ENCODE results near the gene COL6A1. TPM values are rescaled to one million over a fixed set of nuclear protein-coding genes. Genes with fewer than 3 reads are reported as not detected.

COL6A1 gene
- 1 to 10 TPM; 5.2 to 5.5 TPM for total RNA-seq

DNA sequence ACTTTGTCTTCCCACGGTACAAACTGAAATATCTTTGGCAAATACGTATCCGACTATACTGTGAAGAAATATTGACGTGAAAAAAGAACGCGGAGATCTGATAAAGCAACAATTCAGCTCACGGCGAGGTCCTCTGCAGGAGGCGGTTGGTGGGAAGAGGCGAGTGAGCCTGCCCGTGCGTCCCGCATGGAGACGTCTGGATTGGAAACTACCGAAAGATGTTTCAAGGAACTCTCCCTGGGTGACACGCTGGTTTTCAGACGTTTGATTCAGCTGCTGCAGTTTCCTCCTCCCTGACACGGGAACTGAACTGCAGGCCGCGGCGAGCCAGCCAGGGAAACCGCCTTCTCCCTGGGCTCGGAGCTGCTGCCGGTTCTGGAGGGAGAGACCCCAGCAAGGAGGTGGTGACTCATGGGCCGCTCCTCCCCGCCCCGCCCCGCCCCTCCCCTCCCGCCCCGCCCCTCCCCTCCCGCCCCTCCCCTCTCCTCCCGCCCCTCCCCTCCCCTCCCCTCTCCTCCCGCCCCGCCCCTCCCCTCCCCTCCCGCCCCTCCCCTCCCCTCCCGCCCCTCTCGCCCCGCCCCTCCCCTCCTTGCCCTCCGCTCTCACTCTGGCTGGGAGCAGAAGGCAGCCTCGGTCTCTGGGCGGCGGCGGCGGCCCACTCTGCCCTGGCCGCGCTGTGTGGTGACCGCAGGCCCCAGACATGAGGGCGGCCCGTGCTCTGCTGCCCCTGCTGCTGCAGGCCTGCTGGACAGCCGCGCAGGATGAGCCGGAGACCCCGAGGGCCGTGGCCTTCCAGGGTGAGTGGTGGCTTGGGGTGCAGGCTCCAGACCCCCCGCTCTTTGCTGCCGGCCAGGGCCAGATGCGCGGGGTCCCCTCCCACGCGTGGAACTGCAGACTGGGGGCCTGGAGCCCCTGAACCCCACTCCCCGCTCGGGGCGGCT is at the start of gene COL6A1:
COL6A1 (plus strand) TSS at position 620 of the 941 bp plus-strand sequence; CDS start at position 701, 81 bp downstream.
- ChIA-PET POLR2A (no interaction called here), CTCF (interaction anchor here (0.6 to 1.4 kb wide), 3 partner anchors 9 to 162 kb away, joined by 3 to 6 read pairs (median 3); no protein-coding TSS in a partner anchor)

GRCh38 chr21:45932922-45933502 is 48.6 kb upstream of the COL6A1 start:
- ChIA-PET POLR2A (no interaction called here), CTCF (no interaction called here)

DNA sequence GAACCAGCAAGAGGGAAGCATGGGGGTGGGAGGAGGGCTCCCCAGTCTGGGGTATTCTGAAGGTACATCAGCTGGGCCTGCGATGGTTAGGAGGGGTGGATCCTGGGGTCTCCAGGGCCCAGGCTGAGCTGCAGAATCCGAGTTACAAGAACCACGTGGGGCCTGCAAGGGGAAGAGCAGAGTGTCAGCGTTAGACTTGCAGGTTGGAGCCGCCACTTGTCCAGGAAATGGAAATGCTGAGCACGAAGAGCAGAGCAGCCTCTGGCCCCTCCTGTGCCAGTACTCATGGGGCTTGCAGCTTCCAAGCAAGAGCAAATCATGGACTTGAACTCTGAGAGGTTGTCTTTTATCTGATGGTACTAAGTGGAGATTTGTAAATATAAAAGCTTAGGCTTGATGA is 47.5 kb upstream of the COL6A1 start:
- POLR2A ChIA-PET, result no interaction called here
- CTCF ChIA-PET, result no interaction called here

DNA sequence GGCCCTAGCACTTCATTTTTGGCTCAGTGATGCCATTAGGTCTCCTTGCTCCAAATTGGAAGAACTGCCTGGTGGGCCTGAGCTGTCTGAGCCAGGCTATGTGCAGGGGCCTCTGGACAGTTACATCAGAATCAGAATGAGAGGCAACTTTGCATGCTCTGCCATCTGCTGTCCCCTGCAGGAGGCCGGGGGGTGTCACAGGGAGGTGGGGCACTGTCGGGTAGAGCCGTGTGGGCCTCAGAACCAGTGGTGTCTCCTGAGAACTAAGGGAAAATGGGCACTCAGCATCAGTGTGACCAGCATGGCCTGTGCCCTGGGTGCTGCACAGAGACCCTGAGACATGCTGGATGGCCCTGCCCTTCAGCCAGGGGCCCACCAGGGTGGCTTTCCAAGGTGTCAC is 47.0 kb upstream of the COL6A1 start:
- ChIA-PET POLR2A (no interaction called here), CTCF (no interaction called here)

DNA sequence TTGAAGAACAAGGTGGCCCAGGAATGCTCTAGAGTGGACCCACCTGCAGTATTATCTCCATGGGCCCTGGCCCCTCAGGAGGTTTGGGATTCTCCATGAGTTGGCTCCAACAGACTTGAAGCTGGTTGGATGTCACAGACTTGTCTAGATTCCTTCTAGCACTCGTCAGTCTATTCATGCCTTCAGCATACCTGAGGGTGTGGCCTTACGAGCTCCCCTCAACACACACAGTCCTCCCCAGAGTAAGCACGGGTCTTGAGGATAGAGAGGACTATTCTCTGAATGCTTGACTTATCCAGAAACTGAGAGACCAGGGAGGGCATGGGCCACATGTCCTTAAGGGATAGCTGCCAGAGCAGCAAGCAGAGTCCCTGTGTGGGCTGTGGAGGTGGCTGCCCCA is 45.9 kb upstream of the COL6A1 start:
- ChIA-PET CTCF (no interaction called here), POLR2A (no interaction called here)

- ChIA-PET CTCF (no interaction called here), POLR2A (no interaction called here)
Measured at GRCh38 chr21:45937721-45938452, 43.7 kb upstream of the COL6A1 start.

- CTCF ChIA-PET, result no interaction called here
- POLR2A ChIA-PET, result no interaction called here
Measured at GRCh38 chr21:45938453-45938755, 43.2 kb upstream of the COL6A1 start.

DNA sequence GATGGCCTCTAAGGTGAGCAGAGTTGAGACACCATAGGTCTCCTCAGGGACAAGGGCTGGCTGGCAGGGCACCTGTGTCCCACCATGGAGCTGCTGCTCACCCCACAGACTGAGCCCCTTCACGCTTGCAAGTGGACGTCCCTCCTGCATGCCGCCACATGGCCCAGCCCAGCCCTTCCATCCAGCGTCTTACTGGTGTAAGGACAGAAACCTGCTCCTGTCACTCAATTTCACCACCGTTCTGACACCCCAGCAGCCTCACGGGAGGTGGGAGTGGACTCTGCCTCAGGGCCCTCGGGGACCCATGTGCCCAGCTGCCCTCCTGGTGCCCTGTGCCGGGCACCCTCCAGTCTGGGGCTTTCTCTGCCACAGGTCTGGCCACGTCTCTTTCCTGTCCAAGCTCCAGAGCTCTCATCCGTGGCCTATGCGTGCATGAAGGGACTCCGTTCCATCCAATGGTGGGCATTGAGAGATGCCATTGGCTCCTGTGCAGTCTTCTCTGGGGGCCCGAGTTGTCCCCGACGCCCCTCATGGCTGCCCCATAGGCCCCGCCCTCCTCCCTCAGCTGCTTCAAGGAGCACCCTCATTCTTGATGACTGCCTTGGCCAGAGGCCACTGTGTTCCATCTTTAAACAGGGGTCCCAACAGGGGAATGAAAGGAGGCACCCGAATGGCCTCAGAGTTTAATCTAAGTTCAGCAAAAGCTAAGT is 42.6 kb upstream of the COL6A1 start:
- POLR2A ChIA-PET, result no interaction called here
- CTCF ChIA-PET, result no interaction called here

DNA sequence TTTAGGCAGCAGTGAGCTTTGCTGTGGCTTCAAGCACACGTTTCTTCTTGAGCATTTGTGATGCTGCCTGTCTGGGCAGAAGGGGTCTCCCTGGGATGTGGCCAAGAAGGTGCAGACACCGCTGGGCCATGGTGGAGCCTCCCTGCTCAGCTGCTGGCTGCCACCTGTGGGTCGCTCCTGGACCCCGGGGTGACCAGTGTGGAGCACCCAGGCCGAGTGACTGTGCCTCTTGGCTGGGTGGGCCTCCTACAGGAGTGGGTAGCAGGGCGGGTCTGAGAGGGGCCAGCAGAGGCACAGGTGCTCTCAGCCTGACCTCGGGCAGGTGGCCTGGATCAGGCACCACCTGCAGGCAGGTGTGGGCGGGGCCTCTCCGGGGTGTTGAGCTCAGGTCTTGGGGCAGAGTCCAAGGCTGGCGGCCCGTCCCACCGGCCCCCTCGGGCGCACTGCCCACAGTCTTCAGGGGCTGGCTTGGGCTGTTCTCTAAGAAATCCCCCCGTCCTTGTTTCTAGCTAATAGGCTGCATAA is 42.0 kb upstream of the COL6A1 start:
- CTCF ChIA-PET, result no interaction called here

DNA sequence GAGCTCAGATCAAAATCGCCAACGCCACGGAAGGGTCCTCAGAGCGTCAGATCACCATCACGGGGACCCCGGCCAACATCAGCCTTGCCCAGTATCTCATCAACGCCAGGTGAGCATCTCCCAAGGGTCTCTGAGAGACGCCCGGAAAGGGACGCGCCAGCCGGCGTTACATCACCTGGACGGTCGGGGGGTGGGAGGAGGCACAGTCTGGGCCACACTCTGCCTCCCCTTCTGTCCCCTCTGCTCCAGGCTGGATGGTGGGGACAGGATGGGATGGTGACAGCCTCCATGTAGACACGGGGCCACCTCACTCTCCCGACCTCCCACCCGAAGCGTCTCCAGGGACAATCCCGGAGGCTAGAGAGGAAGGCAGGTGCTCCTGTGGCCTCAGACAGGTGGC is 41.5 kb upstream of the COL6A1 start:
- ChIA-PET POLR2A (no interaction called here), CTCF (no interaction called here)

More for the DNA sequence above, 42.0 kb upstream of the COL6A1 start:
- POLR2A ChIA-PET, result no interaction called here

- ChIA-PET CTCF (no interaction called here), POLR2A (no interaction called here)
Measured at GRCh38 chr21:45940621-45941337, 40.8 kb upstream of the COL6A1 start.

- CTCF ChIA-PET, result no interaction called here
- POLR2A ChIA-PET, result no interaction called here
Measured at GRCh38 chr21:45941338-45941710, 40.2 kb upstream of the COL6A1 start.

GRCh38 chr21:45941717-45942546 is 39.6 kb upstream of the COL6A1 start:
- POLR2A ChIA-PET, result no interaction called here
- CTCF ChIA-PET, result no interaction called here

DNA sequence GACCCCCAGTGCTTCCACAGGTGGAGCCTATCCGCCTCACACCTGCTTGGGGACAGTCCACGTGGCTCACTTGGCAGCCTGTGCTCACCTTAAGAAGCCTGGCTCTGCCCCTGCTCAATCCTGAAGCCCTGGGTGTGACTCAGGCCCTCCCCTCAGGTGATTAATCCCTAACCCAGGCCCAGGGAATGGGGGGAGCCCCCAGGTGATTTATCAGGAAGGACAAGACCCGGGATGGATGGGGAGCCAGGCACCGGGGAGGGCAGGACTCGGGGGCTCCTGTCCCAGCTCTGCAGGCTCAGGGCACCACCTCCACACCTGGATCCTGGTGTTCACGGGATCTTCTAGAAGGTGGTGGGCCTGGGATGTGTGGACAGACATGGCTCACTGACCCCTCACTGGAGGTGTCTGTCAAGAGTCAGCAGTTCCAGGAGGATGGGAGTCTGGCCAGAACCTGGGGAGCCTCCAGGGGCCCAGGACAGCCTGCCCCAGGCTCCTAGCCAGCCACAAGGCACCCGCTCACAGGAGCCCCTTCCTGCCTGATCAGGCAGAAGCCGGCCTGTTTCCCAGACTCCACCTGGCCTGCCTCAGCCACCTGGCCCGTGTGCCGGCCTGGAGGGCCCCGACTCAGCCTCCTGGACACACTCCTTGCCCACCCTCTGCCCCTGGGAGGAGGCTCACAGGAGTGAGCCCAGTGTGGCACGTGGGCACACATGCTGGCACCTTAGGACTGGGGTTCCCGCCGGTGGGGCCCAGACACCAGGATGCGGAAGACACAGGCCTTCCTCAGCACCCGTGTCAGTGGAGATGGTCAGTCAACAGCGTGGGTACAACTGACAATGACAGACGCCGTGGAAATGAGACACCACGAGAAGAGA is 38.6 kb upstream of the COL6A1 start:
- ChIA-PET POLR2A (no interaction called here), CTCF (no interaction called here)

DNA sequence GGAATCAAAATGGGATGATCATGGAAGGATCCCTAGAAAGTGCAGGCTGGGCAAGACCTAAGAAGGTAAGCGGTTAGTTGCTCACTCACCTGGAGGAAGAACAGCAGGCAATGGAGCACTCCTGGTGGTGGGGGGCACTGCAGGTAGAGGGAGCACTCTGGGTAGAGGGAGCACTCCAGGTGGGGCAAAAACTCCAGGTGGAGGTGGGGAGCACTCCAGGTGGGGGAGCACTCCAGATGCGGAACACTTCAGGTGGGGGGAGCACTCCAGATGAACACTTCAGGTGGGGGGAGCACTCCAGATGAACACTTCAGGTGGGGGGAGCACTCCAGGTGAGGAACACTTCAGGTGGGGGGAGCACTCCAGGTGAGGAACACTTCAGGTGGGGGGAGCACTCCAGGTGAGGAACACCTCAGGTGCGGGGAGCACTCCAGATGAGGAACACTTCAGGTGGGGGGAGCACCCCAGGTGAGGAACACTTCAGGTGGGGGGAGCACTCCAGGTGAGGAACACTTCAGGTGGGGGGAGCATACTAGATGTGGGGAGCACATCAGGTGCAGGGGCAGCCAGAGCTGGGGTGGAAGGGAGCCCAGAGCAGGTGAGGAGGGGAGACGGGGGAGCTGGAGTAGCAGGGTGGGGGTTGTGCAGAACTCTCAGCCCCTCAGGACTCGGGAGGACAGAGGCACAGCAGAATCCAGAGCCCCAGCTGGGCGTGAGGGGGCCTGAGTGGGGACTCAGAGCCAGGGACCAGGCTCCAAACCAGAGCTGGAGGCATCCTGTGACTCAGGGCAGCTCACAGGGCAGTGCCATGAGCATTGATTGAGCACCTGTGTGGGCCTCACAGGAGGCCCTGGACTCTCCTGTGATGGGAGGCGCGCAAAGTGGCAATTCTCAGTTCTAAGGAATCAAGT is 37.7 kb upstream of the COL6A1 start:
- POLR2A ChIA-PET, result no interaction called here
- CTCF ChIA-PET, result no interaction called here

GRCh38 chr21:45944601-45945000 is 37.0 kb upstream of the COL6A1 start:
- CTCF ChIA-PET, result no interaction called here
- POLR2A ChIA-PET, result no interaction called here
